Measurements from ENCODE around the gene GRIP2.

- no peak for TF ChIP-seq CTCF (IDR thresholded peaks at IDR 0.05)
- TF ChIP-seq EZH2 (IDR thresholded peaks at IDR 0.05), result no peak
Measured at GRCh38 chr3:14490831-14491230, 49.3 kb downstream of the GRIP2 start.
